SK-N-SH (cell line): ENCODE results near the gene UBE2E1.

Experiments
- POLR2AphosphoS5 ChIP-seq: IDR thresholded peaks from 2 replicates; pipeline ENCODE4 v1.6.1; 2012; ENCODE audit warnings: low read depth, low read length
- TF ChIP-seq, protein P1 (sequence below): IDR thresholded peaks from 2 replicates; pipeline ENCODE4 v1.4.0; 2012; ENCODE audit warnings: low read depth, borderline replicate concordance

DNA sequence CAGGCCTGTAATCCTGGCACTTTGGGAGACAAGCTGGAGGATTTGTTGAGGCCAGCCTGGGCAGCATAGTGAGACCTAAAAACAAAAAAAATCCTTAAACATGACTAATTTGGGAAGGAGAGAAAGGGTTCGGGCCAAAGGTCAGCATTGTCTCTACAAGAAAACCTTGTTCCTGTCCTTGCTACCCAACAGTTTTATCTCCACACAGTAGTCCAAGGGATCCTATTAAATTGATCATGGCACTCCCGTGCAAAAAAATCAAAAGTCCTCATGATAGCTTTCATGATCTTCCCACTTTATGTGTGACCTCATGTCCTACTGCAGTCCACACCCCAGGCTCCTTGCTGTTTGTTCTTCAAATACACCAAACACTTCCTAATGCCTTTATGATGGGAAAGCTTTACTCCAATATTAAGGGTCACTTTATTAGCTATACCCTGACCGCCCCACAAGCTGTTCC lies 115.3 kb downstream of the UBE2E1 start:
- TF ChIP-seq POLR2AphosphoS5 = peak; percentile 71; the same call in 1 of the 2 replicates
- TF ChIP-seq, protein P1, sequence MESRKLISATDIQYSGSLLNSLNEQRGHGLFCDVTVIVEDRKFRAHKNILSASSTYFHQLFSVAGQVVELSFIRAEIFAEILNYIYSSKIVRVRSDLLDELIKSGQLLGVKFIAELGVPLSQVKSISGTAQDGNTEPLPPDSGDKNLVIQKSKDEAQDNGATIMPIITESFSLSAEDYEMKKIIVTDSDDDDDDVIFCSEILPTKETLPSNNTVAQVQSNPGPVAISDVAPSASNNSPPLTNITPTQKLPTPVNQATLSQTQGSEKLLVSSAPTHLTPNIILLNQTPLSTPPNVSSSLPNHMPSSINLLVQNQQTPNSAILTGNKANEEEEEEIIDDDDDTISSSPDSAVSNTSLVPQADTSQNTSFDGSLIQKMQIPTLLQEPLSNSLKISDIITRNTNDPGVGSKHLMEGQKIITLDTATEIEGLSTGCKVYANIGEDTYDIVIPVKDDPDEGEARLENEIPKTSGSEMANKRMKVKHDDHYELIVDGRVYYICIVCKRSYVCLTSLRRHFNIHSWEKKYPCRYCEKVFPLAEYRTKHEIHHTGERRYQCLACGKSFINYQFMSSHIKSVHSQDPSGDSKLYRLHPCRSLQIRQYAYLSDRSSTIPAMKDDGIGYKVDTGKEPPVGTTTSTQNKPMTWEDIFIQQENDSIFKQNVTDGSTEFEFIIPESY = no peak
